Left lung (tissue), 10 donors: Measurements from ENCODE around the gene WBP1. TPM values are rescaled to one million over a fixed set of nuclear protein-coding genes. Genes with fewer than 3 reads are reported as not detected.

ENCODE experiments used
- ATAC-seq: fragments of 200-7000 bp; cut with Tn5 transposase; one replicate; pipeline ENCODE4 v1.9.1; 2020; ENCODE audit warnings: moderate library complexity
- DNase-seq, 4 donors: peaks; one replicate each; pipeline ENCODE4 v3.0.0-alpha.2; 2013 to 2020
- H3K27ac ChIP-seq, 2 donors: fragments of 200-600 bp; sonication (generic) in 1 of 2; one replicate each; pipeline versions ENCODE4 v1.5.0 to v1.8.0; 2020 to 2021
- H3K27me3 ChIP-seq, 2 donors: fragments of 200-600 bp; sonication (generic) in 1 of 2; one replicate each; pipeline versions ENCODE4 v1.5.0 to v1.8.0; 2020 to 2021
- H3K36me3 ChIP-seq, 2 donors: fragments of 200-600 bp; sonication (generic) in 1 of 2; one replicate each; pipeline versions ENCODE4 v1.5.0 to v1.8.0; 2020 to 2021
- H3K4me1 ChIP-seq, 2 donors: fragments of 200-600 bp; one replicate each; pipeline ENCODE4 v1.8.0; 2021
- H3K4me3 ChIP-seq, 2 donors: fragments of 200-600 bp; sonication (generic) in 1 of 2; one replicate each; pipeline versions ENCODE4 v1.5.0 to v1.8.0; 2020 to 2021; ENCODE audit warnings: mild to moderate bottlenecking in 1 of 2
- H3K9me3 ChIP-seq, 2 donors: fragments of 200-600 bp; sonication (generic) in 1 of 2; one replicate each; pipeline versions ENCODE4 v1.5.0 to v1.8.0; 2020 to 2021
- CTCF ChIP-seq, 2 donors: fragments of 200-600 bp; sonication (generic) in 1 of 2; IDR thresholded peaks; one replicate each; pipeline versions ENCODE4 v1.5.0 to v1.8.0; 2021; ENCODE audit warnings: antibody characterized with exemption in 2 of 2
- intact Hi-C, 2 donors: fragments of 100-400 bp; cut with DNase I; formaldehyde crosslinking; loops; one replicate each; pipeline versions ENCODE4 v1.11.2 to v1.14.2; 2022
- polyA plus RNA-seq, 6 donors: library from polyadenylated mRNA; unstranded; fragments of 120-200 nt; gene quantifications; one replicate each; pipeline ENCODE4 v1.2.1, GENCODE V29; 2013; ENCODE audit not compliant: insufficient read length in 6 of 6
- total RNA-seq, 2 donors: library from RNA; stranded (reverse); fragmentation: NEBNext Ultra II Directional; extraction: Animal tissue kit (Norgen Biotek cat#: 25700); gene quantifications; one replicate each; pipeline ENCODE4 v1.2.1, GENCODE V29; 2021
- donor health status: DM: no; HTN: yes; CAD: no.
- donor health status: DM: no; HTN: no; CAD: no.

The WBP1 gene
- total and polyA plus RNA-seq, 8 donors: 38.7 to 122 (median 108) TPM

DNA sequence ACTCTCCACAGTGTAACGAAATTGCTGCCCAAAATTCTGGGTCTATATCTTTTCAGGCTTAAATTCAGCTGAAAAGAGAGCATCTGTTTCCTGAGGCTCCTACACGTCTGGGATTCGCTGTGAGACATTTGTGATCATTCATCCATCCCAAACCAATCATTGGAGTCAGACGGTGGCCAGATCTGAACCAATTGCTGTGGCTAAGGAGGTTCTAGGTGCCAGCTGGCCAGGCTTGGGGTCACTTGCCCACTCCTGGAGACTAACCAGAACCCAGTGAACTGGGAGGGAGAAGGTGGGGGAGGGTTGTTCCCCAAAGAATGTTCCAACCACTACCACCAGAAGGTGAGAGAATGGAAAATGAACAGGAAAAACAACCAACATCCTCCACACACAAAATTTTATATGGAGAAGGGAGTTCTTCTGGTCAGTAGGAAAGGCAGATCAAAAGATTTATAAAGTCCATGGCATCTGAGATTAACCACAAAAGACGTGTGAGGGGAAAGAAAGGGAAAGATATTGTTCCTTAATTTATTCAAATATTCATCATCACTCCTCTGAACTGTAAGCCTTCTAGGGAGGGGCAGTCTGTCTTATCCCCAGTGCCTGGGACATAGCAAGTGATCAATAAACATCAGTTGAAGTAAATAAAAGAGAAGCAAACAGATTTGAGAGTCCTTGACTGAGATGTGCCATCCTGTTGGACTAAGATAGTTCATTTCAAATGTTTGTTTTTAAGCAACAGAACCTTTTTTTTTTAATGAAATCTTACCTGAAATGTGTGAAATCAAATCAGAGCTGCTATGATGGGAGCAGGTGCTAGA lies 13.5 kb upstream of the WBP1 start:
- intact Hi-C loops: no loop called here
- peaks cover 5 to 49% of the 10 kb centered on the region in 2 donors for H3K27me3 ChIP-seq
- H3K27ac ChIP-seq: no peak overlapping the region
- TF ChIP-seq CTCF (IDR thresholded peaks at IDR 0.05): no peak
- ATAC-seq (no peak), DNase-seq (no peak)
- H3K4me3 ChIP-seq: no peak overlapping the region
- H3K4me1 ChIP-seq: peaks cover 3 to 24% of the 10 kb centered on the region in 2 donors
- H3K9me3 ChIP-seq: no peaks in the 10 kb centered on the region
- no peaks in the 10 kb centered on the region for H3K36me3 ChIP-seq

- Histone ChIP-seq H3K4me1 (no peaks in the 10 kb centered on the region), H3K27me3 (peaks cover 0 to 22% of the 10 kb centered on the region in 2 donors), H3K4me3 (no peak overlapping the region), H3K27ac (no peak overlapping the region), H3K9me3 (no peaks in the 10 kb centered on the region), H3K36me3 (no peaks in the 10 kb centered on the region)
- ATAC-seq (no peak), DNase-seq (no peak)
- intact Hi-C loops: no loop called here
- TF ChIP-seq CTCF (IDR thresholded peaks at IDR 0.05): no peak
These were observed 10.8 kb upstream of the WBP1 start for GRCh38 chr2:74447230-74447999.

GRCh38 chr2:74448771-74449170 lies 9.5 kb upstream of the WBP1 start:
- intact Hi-C loops: no loop called here
- Histone ChIP-seq H3K27ac (no peak overlapping the region), H3K36me3 (no peaks in the 10 kb centered on the region), H3K27me3 (peaks cover 0 to 9% of the 10 kb centered on the region in 2 donors), H3K9me3 (no peaks in the 10 kb centered on the region), H3K4me1 (no peaks in the 10 kb centered on the region), H3K4me3 (no peak overlapping the region)
- ATAC-seq (no peak), DNase-seq (no peak)
- no peak for TF ChIP-seq CTCF (IDR thresholded peaks at IDR 0.05)

- no peaks in the 10 kb centered on the region for H3K27me3 ChIP-seq
- intact Hi-C loops: no loop called here
- H3K27ac ChIP-seq: no peak overlapping the region
- H3K4me3 ChIP-seq: no peak overlapping the region
- H3K9me3 ChIP-seq: no peaks in the 10 kb centered on the region
- no peaks in the 10 kb centered on the region for H3K36me3 ChIP-seq
- DNase-seq (no peak), ATAC-seq (no peak)
- H3K4me1 ChIP-seq: peaks cover 5 to 6% of the 10 kb centered on the region in 2 donors
- no peak for TF ChIP-seq CTCF (IDR thresholded peaks at IDR 0.05)
These were observed 7.6 kb upstream of the WBP1 start for GRCh38 chr2:74450570-74451190.
